HCT116 (cell line): ENCODE results near the gene TIMM13. TPM values are rescaled to one million over a fixed set of nuclear protein-coding genes. Genes with fewer than 3 reads are reported as not detected.

Source experiments
- ATAC-seq: fragments of 200-7000 bp; cut with Tn5 transposase; 2 replicates; pipeline ENCODE4 v1.9.1; 2020; ENCODE audit warnings: mild to moderate bottlenecking, moderate library complexity
- BruUV-seq: library from RNA; stranded (reverse); fragments of 400-500 nt; replicated peaks from 2 replicates; lab custom pipeline; 2021; lab: Mats Ljungman, UMichigan
- CTCF ChIA-PET: fragments of 300-600 bp; sonication (Branson Sonifier 250); formaldehyde crosslinking; loops from one replicate; lab custom pipeline; 2021; ENCODE audit warnings: antibody characterized with exemption; lab: Charles Lee
- POLR2A ChIA-PET: fragments of 300-600, 350-600 bp; sonication (Branson Sonifier 250); formaldehyde crosslinking; loops from one replicate; lab custom pipeline; 2021; ENCODE audit warnings: antibody characterized with exemption; lab: Charles Lee
- RAD21 ChIA-PET, 2 experiments: fragments of 300-600 bp; sonication (Branson Sonifier 250); formaldehyde crosslinking; loops; one replicate each; lab custom pipeline; 2023; ENCODE audit warnings: low total read pairs in 2 of 2; ENCODE audit not compliant: uncharacterized antibody in 2 of 2, unreplicated experiment in 2 of 2, low non-redundant PET in 1 of 2; lab: Charles Lee
- DNase-seq: peaks from one replicate; pipeline ENCODE4 v3.0.0-alpha.2; 2010; ENCODE audit warnings: low read depth, low spot score
- H2AFZ ChIP-seq: fragments of 200-600 bp; shearing (Covaris generic), sonication (generic); 2 replicates; pipeline ENCODE4 v1.6.1; 2017; ENCODE audit warnings: low read depth, mixed run types, mixed read lengths, antibody characterized with exemption, low read length; ENCODE audit not compliant: poor library complexity, severe bottlenecking
- H3K27ac ChIP-seq: 2 replicates; pipeline ENCODE4 v1.5.1; 2012; ENCODE audit warnings: low read depth, low read length
- H3K27me3 ChIP-seq: fragments of 200-600 bp; sonication (generic); 2 replicates; pipeline ENCODE4 v1.6.1; 2016; ENCODE audit warnings: mixed run types, low read length, mixed read lengths; ENCODE audit not compliant: insufficient read depth
- H3K36me3 ChIP-seq, 2 experiments: fragments of 200-500 bp in 1 of 2; fragments of 200-600 bp in 1 of 2; sonication (Bioruptor generic) in 1 of 2; sonication (generic) in 1 of 2; 2 replicates each; pipeline versions ENCODE4 v1.5.1 to v1.6.1; 2014 to 2016; ENCODE audit warnings: low read length in 2 of 2, inconsistent platforms in 1 of 2, mixed read lengths in 1 of 2, mixed run types in 1 of 2; ENCODE audit not compliant: insufficient read depth in 2 of 2, control insufficient read depth in 1 of 2
- H3K4me1 ChIP-seq, 2 experiments: fragments of 200-600 bp in 1 of 2; sonication (generic) in 1 of 2; 2 replicates each; pipeline versions ENCODE4 v1.5.1 to v1.6.1; 2012 to 2017; ENCODE audit warnings: low read length in 2 of 2, inconsistent platforms in 1 of 2, mild to moderate bottlenecking in 1 of 2, mixed read lengths in 1 of 2, mixed run types in 1 of 2, moderate library complexity in 1 of 2; ENCODE audit not compliant: insufficient read depth in 2 of 2, control insufficient read depth in 1 of 2
- H3K4me2 ChIP-seq: fragments of 200-600 bp; sonication (generic); 2 replicates; pipeline ENCODE4 v1.6.1; 2017; ENCODE audit warnings: mixed run types, low read length, mixed read lengths
- H3K4me3 ChIP-seq, 2 experiments: fragments of 200-600 bp in 1 of 2; sonication (generic) in 1 of 2; replicated peaks in 1 of 2; 2 replicates each; pipeline ENCODE4 v1.5.1; 2011 to 2016; ENCODE audit warnings: low read length in 2 of 2, control low read depth in 1 of 2, low read depth in 1 of 2, mild to moderate bottlenecking in 1 of 2, mixed read lengths in 1 of 2, mixed run types in 1 of 2
- H3K79me2 ChIP-seq: fragments of 200-600 bp; sonication (generic); 2 replicates; pipeline ENCODE4 v1.6.1; 2017; ENCODE audit warnings: mild to moderate bottlenecking, mixed run types, low read length, moderate library complexity, mixed read lengths; ENCODE audit not compliant: insufficient read depth
- H3K9ac ChIP-seq: fragments of 200-600 bp; sonication (generic); 2 replicates; pipeline ENCODE4 v1.6.1; 2016; ENCODE audit warnings: low read length, mixed read lengths
- H3K9me2 ChIP-seq: fragments of 200-600 bp; sonication (generic), shearing (Covaris generic); 2 replicates; pipeline ENCODE4 v1.6.1; 2017; ENCODE audit warnings: mixed run types, mild to moderate bottlenecking, moderate library complexity; ENCODE audit not compliant: insufficient read depth
- H3K9me3 ChIP-seq, 2 experiments: fragments of 200-500 bp in 1 of 2; fragments of 200-600 bp in 1 of 2; sonication (Bioruptor generic) in 1 of 2; sonication (generic) in 1 of 2; 2 replicates each; pipeline ENCODE4 v1.6.1; 2014 to 2017; ENCODE audit warnings: low read length in 2 of 2, mixed read lengths in 2 of 2, inconsistent platforms in 1 of 2, low read depth in 1 of 2, mild to moderate bottlenecking in 1 of 2, mixed run types in 1 of 2, moderate library complexity in 1 of 2; ENCODE audit not compliant: control insufficient read depth in 1 of 2, insufficient read depth in 1 of 2
- H4K20me1 ChIP-seq: fragments of 200-600 bp; sonication (generic), shearing (Covaris generic); 2 replicates; pipeline ENCODE4 v1.6.1; 2017; ENCODE audit warnings: mixed run types, mild to moderate bottlenecking, moderate library complexity; ENCODE audit not compliant: insufficient read depth
- ATF3 ChIP-seq: IDR thresholded peaks from 2 replicates; pipeline ENCODE4 v1.6.1; 2012
- CBX3 ChIP-seq: IDR thresholded peaks from 2 replicates; pipeline ENCODE4 v1.6.1; 2012; ENCODE audit warnings: low read depth
- POLR2A ChIP-seq: IDR thresholded peaks from 2 replicates; pipeline ENCODE4 v1.7.0; 2011; ENCODE audit warnings: borderline replicate concordance; ENCODE audit not compliant: insufficient read depth, insufficient read length; ENCODE audit errors: extremely low read depth
- POLR2AphosphoS5 ChIP-seq: IDR thresholded peaks from 2 replicates; pipeline ENCODE4 v1.6.1; 2011; ENCODE audit warnings: mild to moderate bottlenecking, low read depth, low read length, moderate library complexity
- REST ChIP-seq: IDR thresholded peaks from 2 replicates; pipeline ENCODE4 v1.6.1; 2012; ENCODE audit warnings: low read depth
- SRF ChIP-seq: IDR thresholded peaks from 2 replicates; pipeline ENCODE4 v1.6.1; 2012; ENCODE audit warnings: low read depth
- ZFX ChIP-seq: fragments of 450-650 bp; IDR thresholded peaks from 2 replicates; pipeline ENCODE4 v1.6.1; 2017
- ZNF274 ChIP-seq: fragments of 200-500 bp; sonication (Bioruptor generic); IDR thresholded peaks from 2 replicates; pipeline ENCODE4 v1.6.1; 2014; ENCODE audit warnings: mild to moderate bottlenecking, low read depth, low read length, inconsistent platforms
- intact Hi-C: fragments of 100-400 bp; cut with micrococcal nuclease; formaldehyde crosslinking; loops from 2 replicates; pipeline ENCODE4 v1.10.0; 2022
- total RNA-seq: library from RNA; stranded (reverse); gene quantifications from one replicate; pipeline ENCODE4 v1.2.1, GENCODE V29; 2021; ENCODE audit not compliant: unreplicated experiment

TIMM13 gene
- total RNA-seq, 1 experiment from 2014 or later = 151 TPM

- no peak for TF ChIP-seq REST
- TF ChIP-seq POLR2AphosphoS5 = no peak
- no peak for TF ChIP-seq CBX3
- TF ChIP-seq POLR2A = no peak
Measured at GRCh38 chr19:2443785-2444182, 16.4 kb upstream of the TIMM13 start (continued).

- BruUV-seq = no TSS peak
- no peaks in the 10 kb centered on the region for H3K9me3 ChIP-seq
- no peaks in the 10 kb centered on the region for H3K27me3 ChIP-seq
- intact Hi-C loops = no loop called here
- peaks cover 35 to 37% of the 10 kb centered on the region in 2 experiments; a peak in 3 of 4 replicates for H3K36me3 ChIP-seq
- TF ChIP-seq ATF3 (no peak), CBX3 (no peak), ZNF274 (no peak), SRF (no peak), ZFX (no peak)
- TF ChIP-seq, all 23 proteins: peak for 0
- ChIA-PET POLR2A (no interaction called here), RAD21 (no interaction called here), CTCF (no interaction called here)
- no peak overlapping the region for H3K4me3 ChIP-seq
- H3K4me2 ChIP-seq = no peak overlapping the region
- 0 out of 2 replicates have a peak, but pooled peaks cover 4% of the 10 kb centered on the region for H4K20me1 ChIP-seq
- DNase-seq (no peak), ATAC-seq (no peak)
- H3K9ac ChIP-seq = no peak overlapping the region
- no peaks in the 10 kb centered on the region for H3K9me2 ChIP-seq
- peaks cover 92% of the 10 kb centered on the region for H3K79me2 ChIP-seq
- no peak overlapping the region for H3K27ac ChIP-seq
- no peak overlapping the region for H2AFZ ChIP-seq
- H3K4me1 ChIP-seq = no peaks in the 10 kb centered on the region
Measured at GRCh38 chr19:2443116-2443784, 15.9 kb upstream of the TIMM13 start.
